Measurements from ENCODE around the gene UBE2S.
"Not testable (repeated sequence)": the region's sequence is repeated elsewhere in the genome, so short reads cannot be mapped to it uniquely, and the experiment has no call there.

Gene UBE2S

DNA sequence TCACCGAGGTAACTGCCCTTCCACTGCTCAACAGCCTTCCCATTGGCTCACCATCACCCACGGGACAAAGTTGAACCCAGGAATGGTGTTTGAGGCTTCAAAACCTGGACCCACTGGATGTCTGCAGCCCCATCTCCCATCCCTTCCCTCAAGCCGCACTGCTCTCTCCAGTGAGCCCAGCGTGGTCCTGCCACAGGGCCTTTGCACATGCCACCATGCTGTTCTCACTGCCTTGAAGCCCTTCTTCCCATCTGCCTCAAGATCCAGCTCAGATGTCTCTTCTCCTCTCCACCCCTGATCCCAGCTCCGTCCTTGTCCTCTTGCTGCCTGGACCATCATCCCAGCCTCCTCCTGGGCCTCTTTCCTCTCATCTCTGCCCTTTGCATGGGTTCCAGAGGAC lies 31.5 kb upstream of the UBE2S start:
- no peak for FAIRE-seq

DNA sequence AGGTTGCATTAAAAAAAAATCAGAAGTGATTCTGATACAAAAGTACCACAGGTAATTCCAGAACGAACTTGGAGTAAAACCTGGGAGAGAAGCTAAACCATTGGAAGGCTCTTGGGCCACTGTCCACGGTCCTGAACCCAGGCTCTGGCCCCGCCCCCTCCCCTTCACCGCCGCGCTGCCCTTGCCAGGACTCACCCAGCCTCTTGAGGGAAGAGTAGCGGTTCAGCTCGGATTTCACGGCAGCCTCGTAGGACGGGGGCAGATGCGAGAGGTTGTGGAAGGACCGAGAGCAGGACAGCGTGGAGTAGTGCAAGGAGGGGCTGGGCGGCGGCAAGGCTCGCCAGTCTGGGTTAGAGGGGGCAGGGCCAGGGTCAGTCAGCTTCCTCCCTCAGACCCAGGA lies 29.8 kb upstream of the UBE2S start:
- peak; percentile 95 for FAIRE-seq

DNA sequence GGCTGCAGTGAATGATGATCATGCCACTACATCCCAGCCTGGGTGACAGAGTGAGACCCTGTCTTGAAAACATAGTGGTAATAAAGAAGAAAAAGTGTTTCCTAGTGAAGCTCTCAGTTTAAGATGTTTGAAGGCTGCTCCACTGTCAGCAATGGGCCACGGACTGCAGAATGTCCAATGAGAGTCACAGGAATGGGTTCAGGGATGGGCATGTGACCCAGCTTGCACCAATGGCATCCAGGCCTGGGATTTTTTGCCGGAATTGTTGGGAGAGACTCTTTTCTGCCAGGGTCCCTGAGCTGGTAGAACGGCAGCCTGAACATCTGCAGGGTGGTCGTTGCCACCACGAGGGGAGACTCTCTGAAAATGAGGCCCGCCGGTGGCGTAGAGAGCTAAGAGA lies 29.3 kb upstream of the UBE2S start:
- no peak for FAIRE-seq

DNA sequence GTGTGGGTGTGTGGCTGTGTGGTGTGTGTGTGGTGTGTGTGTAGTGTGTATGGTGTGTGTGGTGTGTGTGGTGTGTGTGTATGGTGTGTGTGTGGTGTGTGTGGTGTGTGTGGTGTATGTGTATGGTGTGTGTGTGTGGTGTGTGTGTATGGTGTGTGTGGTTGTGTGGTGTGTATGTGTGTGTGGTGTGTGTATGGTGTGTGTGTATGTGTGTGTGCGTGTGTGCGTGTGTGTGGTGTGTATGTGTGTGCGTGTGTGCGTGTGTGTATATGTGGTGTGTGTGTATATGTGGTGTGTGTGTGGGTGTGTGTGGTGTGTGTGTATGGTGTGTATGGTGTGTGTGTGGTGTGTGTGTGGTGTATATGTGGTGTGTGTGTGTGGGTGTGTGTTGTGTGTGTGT lies 27.4 kb upstream of the UBE2S start:
- no peak for FAIRE-seq

DNA sequence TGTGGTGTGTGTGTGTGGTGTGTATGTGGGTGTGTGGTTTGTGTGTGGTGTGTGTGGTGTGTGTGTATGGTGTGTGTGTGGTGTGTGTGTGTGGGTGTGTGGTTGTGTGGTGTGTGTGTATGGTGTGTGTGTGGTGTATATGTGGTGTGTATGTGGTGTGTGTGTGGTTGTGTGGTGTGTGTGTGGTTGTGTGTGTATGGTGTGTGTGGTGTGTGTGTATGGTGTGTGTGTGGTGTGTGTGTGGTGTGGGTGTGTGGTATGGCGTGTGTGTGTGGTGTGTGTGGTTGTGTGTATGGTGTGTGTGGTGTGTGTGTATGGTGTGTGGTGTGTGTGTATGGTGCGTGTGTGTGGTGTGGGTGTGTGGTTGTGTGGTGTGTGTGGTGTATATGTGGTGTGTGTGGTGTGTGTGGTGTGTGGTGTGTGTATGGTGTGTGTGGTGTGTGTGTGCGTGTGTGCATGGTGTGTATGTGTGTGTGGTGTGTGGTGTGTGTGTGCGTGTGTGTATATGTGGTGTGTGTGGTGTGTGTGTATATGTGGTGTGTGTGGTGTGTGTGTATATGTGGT lies 26.9 kb upstream of the UBE2S start:
- no peak for FAIRE-seq

DNA sequence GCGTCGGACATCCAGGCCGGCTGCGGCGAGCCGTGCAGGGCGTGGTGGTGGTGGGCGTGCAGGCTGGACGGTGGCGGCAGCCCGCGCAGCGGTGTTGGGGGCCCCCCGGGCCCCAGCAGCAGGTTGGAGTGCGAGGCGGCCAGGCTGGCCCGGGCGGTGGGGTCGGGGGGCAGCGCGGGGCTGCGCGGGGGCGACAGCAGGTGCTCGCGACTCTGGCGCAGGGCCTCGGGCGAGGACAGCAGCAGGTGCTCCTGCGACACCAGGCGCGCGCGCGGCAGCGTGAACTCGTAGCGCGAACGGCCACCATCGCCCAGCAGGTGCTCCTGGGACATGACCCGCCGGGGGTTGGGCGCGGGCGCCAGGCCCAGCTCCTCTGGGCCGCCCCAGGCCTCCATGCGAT lies 25.7 kb upstream of the UBE2S start:
- no peak for FAIRE-seq

DNA sequence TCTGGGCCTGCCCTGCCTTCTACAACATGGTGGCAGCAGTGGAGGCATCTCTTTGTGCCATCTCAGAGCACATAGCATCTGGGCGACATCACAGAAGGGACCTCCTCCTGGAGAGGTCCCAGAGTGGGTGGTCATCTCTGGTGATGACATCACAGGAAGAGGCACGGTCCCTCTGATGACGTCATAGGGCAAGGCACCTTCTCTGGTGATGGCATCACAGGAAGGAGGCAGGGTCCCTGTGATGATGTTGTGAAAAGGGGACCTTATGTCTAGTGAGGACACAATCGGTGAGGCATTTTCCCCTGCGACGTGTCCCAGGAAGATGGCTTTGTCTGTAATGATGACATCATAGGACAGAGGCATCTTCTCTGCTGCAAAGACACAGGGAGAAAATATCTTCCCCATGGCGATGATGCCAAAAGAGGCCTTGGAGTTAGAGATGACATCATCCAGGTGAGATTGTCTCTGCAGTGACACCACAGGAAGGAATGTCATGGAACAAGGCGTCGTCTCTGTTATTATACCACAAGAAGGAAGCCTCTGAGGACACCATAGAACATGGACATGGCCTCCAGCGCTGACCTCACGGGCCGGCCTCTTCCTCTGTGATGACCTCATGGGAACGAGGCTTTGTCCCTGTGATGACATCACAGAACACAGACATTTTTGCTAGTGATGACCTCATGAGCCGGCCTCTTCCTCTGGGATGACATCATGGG lies 24.8 kb upstream of the UBE2S start:
- FAIRE-seq: no peak

DNA sequence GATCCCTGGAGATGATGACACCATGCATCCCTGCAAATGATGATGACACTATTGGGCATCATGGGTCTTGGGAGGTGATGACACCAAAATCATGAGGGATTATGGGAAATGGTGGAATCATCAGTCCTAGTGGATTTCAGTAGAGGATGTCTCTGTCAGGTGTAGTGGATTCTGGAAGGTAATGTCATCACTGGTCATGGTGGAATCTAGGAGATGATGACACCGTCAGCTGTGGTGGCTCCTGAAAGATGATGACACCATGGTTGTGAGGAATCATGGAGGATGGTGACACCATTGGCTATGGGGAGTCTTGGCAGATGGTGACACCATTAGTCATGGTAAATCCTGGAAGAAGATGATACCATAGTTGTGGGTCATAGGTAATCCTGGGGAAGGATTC lies 23.6 kb upstream of the UBE2S start:
- no peak for FAIRE-seq

DNA sequence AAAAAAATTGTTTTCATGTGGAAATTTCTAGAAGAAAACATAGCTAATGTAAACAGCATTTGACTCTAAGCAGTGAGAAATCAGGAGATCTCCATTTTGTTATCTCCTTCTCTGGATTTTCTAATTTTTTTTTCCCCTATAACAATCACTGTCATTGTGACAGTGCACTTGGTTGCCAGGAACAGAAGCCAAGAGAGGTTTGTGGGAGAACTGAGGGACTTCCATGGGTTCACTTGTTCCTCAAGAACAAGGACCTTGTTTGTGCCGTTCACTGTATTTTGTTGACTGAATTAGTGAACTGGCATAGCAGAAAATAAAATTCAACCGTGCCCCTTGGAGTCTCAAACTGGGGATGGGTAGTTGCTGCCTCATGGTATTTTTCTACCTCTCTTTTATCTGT lies 18.5 kb upstream of the UBE2S start:
- FAIRE-seq: no peak

DNA sequence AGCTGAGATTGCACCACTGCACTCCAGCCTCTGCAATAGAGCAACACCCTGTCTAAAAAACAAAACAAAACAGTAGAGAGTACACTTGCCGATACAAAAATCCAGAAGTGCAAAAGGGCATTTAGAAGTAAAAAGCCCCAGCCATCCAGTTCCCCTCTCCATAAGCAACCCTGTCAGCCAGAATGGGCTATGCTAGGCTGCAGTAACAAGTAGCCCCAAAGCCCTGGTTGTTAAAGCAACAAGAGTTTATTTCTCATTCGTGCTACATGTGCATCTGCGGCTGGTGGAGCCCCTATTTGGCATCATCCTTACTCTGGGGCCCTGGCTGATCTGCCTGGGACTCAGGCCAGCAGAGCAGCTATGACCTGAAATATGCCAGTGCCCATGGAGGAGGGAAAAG lies 16.9 kb upstream of the UBE2S start:
- no peak for FAIRE-seq

DNA sequence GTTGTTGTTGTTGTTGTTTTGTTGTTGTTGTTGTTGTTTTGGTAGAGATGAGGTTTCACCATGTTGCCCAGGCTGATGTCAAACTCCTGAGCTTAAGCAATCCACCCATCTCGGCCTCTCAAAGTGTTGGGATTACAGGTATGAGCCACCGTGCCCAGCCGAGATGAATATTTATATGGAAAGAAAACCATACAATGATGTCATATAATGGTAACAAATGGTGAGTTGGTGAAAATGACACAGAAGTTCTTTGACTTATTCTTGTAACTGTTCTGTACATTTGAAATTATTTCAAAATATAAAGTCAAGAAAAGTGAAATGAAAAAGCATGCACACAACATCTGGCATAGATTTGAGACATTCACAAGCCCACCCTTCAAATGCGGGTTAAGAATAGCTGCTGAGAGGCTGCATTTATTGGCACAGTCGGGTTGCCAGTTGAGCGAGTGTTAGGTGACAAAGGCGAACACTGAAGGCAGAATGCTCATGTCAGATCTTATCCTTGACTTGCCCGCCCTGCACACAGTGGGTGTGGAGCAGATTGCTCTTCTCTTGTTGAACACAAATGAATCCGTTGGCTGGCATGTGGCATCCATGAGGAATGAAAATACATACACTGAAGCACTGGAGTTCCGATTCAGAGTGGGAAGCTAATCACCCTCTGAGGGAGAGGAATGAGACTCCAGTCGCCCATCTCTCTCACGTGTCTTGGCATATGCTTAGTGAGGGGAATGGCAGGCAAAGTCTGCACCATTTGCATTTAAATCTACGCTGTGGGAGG lies 15.8 kb upstream of the UBE2S start:
- FAIRE-seq: no peak

DNA sequence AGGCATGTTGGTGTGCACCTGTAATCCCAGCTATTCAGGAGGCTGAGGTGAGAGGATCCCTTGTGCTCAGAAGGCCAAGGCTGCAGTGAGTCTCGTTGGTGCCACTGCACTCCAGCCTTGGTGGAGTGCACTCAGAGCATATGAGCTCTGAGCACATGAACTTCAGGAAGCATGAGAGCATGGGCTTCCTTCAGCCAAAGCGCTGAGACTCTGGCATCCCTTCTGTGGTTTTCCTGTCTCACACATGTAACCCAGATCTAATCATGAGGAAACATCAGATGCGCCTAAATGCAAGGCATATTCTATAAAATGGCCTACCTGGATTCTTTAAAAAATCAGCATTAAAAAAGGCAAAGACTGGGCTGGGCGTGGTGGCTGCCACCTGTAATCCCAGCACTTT lies 13.7 kb upstream of the UBE2S start:
- FAIRE-seq: not testable (repeated sequence)

DNA sequence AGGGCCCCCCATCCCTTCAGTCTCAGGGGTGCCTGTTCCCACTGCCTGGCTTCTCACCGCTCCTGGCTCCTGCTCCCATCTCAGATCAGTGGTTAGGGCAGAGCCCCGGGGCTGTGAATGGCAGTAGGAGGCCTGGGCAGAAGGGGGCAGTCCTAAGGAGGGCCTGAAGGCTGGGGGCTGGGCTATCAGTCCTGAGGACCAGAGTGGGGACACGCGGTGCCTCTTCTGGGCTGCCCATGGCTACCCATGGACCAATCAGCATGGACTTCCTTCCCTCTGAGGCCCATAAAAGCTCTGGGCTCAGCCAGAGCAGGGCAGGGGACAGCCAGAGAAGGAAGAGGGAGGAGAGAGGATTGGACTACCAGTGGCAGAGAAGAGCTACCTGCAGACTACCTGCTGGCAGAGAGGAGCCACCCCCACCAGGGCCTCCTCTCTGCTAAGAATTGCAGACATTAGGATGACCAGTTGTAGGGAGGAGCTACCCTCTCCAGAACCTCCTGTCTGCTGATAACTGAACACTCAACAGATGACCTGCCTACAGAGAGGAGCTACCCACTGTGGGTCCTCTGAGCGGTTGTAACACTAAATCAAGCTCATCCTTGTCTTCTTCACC lies 12.1 kb upstream of the UBE2S start:
- no peak for FAIRE-seq

DNA sequence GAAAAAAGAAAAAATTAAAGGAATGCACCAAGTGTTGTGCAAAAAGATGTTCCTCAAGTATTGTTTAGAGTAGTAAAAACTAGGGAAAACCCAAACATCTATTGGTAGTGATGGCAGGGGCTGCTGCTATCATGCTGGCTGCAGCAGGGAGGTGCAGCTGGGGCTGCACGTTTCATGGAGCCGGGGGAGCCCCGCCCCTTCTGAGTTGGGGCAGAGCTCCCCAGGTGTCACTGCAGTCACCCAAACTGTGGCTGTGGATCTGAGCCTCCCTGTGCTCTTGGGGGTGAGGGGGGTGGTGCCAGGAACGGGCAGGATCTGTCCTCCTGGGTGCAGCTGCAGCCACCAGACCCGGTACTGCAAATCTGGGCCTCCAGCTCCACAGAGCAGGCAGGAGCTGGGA lies 11.5 kb upstream of the UBE2S start:
- FAIRE-seq: no peak

DNA sequence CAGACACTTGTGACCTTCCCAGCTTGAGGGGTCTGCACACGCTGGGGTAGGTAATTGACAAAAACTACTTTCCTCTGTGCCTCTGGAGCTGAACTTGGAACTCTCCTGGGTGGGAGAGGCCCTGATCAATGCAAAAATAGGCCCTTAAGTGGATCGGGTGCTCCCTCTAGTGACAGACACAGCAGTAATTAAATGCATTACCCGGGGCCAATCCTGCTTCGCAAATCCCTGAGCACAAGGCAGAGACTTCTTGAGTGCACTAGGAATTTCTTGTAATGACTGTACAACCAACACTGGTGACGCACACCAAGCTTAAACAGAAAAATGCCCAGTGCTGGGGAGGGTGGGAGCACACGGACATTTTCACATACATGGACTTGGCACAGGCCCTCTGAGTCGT lies 10.6 kb upstream of the UBE2S start:
- FAIRE-seq: peak; percentile 91

DNA sequence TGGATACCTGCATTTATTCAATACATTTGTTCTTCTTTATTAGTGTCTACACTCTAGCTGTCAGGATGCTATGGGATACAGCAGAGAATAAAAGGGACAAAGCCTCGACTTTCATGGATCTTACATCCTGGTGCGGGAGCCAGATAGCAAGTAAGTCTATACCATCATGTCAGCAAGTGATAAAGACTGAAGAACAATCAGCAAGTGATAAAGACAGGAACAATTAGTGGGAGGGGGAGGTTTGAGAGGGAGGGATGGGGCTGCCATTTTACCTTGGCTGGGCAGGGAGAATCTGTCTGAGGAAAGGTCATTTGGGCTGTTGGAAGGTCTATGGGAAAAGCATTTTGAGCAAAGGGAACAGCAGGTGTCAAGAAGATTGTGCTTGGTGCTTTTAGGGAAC lies 2.6 kb upstream of the UBE2S start:
- FAIRE-seq: no peak

DNA sequence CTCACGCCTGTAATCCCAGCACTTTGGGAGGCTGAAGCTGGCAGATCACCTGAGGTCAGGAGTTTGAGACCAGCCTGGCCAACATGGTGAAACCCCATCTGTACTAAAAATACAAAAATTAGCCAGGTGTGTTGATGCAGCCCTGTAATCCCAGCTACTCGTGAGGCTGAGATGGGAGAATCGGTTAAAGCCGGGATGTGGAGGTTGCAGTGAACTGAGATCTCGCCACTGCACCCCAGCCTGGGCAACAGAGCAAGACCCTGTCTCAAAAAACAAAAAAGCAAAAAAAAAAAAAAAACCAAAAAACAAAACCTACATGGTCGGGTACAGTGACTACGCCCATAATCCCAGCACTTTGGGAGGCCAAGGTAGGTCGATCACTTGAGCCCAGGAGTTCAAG lies 1.6 kb upstream of the UBE2S start:
- FAIRE-seq: not testable (repeated sequence)

DNA sequence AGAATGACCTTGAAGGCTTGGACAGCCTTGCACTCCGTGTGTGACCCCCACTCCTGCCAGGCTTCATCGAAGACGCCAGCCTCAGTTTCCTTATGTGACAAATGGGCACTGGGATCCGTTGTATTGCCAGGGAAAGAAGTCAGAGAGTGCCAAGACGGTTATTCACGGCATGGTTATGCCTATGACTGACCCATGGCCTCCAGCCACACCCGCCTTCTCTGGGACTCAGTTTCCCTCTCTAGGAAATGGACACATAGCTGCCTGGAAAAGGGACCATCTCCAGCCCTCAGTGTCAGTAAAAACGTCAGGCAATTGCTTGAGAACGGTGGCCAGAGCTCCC lies 915 bp upstream of the UBE2S start:
- FAIRE-seq: no peak

DNA sequence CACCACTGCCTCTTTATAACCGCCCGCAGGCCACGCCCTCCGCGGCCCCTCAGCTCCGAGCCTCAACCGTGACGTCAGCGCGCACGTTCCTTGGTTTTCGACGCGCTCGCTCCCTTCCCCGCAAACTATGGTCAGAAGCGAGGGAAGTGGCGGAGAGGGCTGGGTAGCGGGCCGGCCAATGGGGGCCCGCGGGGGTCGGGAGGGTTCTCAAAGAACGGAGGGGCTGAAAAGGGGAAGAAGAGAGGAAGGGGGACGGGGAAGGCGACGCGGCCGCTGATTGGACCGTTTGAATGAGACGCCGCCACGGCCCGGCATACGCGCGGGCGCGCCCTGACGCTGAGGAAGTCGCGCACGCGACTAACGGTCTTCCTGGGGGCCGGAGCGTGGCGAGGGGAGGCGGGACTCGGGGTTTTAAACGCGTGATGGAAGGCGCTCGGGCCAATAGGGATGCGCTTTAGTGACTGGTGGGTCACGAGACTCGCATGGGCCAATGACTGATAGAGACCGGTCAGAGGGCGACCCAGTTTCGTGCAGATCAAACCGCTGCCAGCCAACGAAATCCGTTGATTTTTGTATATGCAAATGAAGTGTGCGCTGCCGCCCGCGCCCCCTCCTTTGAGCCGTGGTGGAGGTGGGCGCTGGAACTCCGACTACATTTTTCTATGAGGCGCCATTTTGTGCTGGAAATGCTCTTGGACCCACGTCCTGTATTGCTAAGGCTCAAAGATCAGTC lies 378 bp upstream of the UBE2S start:
- peak; percentile 98 for FAIRE-seq

DNA sequence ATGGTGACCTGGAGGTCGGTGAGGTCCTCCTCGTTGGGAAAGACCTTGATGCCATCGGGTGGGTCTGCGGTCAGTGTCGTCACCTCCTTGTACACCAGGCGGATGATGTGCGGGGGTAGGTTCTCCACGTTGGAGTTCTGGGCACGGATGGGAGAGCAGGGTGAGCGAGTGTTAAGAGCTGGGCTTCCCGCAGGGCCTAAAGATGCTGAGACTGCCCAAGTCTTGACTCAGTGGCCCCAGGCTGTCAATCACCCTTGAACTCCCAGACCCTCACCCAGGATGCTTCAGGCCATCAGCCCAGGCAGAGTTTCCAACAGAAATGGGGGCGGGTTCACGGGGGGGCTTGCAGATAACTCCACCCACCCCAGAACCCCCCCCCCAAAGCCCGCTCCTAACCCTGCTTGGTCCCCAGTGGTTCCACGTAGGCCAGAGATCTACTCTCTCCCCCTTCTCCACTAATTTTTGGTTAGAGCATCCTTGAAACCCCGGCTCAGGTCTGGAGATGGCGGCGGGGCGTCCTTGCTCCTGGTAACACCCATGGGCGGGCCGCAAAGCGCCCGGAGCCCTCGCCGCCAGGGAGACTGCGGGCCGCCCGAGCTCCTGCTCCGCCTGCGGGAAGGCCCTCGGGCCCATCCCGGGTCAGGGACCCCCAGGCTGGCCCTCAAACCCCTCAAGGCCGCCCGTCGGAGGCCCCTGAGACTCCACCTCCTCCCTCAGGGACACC lies 600 bp downstream of the UBE2S start:
- no peak for FAIRE-seq

DNA sequence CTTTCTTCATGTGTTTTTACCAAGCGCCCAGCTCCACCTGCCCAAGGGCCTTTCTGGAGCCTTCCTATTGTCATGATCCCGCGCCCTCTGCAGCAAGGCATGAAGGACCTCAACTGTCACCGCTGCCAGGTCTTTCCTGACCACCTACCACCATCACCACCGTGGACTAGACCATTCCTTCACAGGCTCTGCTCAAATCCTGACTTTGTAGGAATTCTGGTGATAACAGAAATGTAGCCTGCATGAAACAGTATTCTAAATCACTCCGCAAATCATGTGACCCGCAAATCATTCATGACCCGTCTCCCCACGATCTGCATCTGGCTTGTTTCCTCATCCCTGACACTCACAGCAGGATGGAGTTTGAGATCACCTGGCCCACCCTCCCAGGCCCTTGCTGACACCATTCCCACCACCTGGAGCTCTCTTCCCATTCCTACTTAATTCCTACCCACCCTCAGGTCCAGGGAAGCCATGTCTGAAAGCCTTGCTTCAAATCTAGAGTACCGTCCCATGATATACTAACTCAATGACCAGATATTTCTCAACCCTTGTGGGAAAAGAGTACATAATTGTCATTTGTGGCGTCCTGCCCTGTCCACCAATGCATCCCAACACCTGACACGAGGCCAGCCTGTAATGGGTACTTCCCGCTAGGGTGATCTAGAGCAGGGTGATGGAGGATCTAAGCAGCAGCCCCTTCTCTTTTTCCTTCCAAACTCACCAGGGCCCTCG lies 1.3 kb downstream of the UBE2S start:
- FAIRE-seq: no peak

DNA sequence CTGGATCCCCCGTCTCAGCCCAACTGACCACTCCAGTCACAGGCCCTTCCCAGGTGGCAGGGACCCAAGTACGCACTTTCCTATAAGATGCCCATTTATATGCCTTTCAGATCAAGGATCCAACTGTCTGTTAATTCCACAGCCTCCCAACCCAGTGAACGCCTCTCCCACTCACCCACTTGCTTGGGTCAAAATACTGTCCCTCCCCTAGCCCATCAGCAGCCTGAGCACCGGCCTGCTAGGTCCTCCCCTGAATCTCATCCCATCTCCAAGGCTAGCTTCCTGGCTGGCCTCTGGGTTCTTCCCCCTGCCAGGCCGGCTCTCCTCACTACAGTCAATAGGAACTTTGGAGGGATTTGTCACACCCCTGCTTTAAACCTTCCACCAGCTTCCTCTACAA lies 1.9 kb downstream of the UBE2S start:
- FAIRE-seq: no peak

Data from G401.6 (cell line).